CD4-positive, alpha-beta T cell treated with Interleukin-4 for 1 hour (primary cell): ENCODE measurements around the gene COPA.
"Not testable (repeated sequence)": the region's sequence is repeated elsewhere in the genome, so short reads cannot be mapped to it uniquely, and the experiment has no call there.

Experiments
- DNase-seq, 2 donors: peaks; one replicate each; pipeline ENCODE4 v3.0.0-alpha.2; 2020 to 2022

COPA gene

GRCh38 chr1:160325252-160325651 lies 17.8 kb downstream of the COPA start:
- DNase-seq: no peak

- DNase-seq: no peak
Measured at GRCh38 chr1:160322831-160323230, 20.2 kb downstream of the COPA start.

DNA sequence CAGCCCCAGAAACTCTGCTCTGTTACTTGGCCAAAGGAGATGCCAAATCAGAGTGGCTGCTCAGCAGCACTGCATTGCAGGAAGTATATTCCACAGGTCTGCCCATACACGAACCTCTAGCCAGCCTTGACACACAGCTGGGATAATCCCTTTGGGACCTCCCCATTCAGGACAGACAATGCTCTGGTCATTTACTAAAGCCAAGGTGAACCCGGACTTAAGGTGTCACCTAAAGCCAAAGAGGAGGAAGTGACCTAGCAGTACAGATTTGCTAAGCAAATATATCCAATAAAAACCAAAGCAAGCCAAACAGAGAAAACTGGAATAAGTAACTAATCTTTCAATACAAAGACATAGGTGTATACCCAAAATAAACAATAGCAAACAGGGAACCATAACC lies 27.7 kb downstream of the COPA start:
- no peak for DNase-seq

GRCh38 chr1:160309571-160309970 lies 33.5 kb downstream of the COPA start:
- no peak for DNase-seq

- no peak for DNase-seq
Measured at GRCh38 chr1:160309185-160309557, 33.9 kb downstream of the COPA start.

DNA sequence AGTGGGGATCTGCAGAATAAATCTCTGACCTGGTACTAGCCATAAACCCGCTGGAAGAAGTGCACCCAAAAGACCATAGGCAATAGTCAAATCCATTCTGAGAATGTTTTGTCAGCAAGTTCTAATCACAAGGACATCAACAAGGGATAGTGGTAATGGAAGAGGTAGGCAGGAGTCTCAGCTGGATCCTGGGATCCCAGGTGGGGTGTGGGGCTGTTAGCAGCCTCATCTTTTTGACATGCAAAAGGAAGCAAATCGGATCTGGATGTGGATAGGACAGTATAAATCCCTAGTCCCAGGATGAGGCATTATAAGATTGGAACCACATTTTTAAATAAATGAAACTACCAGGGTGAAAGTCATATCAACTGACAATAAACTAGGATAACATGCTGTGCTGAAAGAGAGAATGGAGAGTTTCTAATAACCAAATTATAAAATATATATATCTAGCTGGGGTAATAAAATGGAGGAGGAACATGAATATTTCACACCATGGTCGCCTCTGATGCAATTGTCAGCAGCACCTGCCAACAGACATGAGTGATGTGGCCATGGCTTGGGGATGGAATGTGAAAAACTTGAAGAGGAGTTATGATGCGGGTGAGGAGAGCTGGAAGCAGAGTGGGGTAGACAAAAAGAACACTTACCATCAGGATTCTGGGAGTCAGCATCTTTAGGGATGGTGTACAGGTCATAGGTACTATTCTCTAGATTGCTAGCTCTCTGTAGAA lies 34.4 kb downstream of the COPA start:
- DNase-seq: no peak

DNA sequence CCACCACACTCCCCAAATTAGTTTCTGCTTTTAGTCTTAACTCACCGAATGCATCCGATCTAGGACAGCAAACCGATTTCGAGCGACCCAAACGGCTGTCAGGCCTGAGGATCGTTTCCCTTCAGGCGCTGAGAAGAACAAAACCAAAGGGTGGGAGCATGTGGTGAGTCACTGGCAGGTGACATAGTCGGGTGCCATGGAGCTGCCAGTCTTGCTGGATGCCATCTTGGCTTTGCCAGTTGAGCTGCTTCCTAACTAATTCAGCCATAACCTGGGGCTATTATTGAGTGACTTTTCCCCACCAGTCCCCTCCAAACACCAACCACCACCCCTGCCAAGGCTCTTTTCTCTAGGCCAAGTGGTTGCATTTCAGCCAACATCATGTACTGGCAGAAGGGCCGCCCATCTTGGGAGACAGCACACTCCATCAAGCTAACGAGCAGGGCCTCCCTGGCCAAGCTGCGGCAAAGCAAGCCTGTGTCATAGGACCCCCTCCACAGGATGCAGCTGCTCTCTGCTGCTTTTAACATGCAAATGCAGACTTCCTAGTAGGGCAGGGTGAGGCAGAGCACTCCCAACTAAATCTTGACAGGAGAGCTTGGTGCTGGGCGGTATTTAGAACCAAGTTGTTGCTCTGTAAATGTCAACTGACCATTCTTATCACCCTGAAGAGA lies 35.8 kb downstream of the COPA start:
- DNase-seq: peak in 1 of 2 donors; percentile 23

DNA sequence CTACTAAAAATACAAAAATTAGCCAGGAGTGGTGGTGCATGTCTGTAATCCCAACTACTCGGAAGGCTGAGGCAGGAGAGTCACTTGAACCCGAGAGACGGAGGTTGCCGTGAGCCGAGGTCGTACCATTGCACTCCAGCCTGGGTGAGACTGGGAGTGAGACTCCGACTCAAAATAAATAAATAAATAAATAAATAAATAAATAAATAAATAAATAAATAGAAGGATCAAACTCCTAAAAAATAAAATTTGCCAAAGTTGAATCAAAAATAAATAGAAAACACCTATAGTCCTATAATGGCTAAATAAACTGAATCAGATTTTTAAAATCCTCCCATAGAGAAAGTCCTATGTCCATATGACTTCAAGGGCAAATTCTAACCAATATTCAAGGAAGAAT lies 42.9 kb downstream of the COPA start:
- no peak for DNase-seq

DNA sequence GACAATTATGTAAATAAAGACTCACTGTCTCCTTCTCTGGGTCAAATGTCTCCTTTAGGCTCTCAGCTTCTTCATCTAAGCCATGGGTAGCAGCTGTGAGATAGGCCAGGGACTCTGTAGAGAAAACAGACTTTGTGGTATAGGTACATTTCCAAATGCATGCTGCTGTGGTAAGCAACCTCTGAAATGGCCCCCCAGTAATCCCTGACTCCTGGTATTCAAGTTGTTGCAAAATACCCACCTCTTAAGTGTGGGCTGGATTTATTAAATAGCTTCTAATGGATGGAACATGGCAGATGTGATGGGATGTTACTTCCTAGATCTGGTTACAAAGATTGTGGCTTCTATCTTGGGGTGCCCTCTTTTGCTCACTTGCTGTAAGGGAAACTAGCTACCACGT lies 47.0 kb downstream of the COPA start:
- DNase-seq: no peak

GRCh38 chr1:160293020-160293968 lies 49.8 kb downstream of the COPA start:
- DNase-seq: no peak

GRCh38 chr1:160291248-160292220 lies 51.5 kb downstream of the COPA start:
- peak; percentile 79 to 82 for DNase-seq

DNA sequence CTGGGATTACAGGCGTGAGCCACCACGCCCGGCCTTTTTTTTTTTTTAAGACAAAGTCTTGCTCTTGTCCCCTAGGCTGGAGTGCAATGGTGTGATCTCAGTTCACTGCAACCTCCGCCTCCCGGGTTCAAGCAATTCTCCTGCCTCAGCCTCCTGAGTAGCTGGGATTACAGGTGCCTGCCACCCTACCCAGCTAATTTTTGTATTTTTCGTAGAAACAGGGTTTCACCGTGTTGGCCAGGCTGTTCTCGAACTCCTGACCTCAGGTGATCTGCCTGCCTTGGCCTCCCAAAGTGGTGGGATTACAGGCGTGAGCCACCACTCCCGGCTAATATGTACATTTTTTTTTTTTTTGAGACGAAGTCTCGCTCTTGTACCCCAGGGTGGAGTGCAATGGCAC lies 55.3 kb downstream of the COPA start:
- DNase-seq: not testable (repeated sequence)

DNA sequence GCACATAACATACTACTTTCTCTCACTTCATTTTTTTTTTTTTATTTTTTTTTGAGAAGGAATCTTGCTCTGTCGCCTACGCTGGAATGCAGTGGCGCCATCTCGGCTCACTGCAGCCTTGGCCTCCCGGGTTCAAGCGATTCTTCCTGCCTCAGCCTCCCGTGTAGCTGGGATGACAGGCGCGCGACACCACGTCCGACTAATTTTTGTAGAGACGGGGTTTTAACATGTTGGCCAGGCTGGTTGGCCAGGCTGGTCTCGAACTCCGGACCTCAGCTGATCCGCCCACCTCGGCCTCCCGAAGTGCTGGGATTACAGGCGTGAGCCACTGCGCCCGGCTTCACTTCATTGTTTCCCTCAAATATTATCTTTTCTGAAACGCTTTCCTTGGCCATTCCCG lies 57.5 kb downstream of the COPA start:
- no peak for DNase-seq

DNA sequence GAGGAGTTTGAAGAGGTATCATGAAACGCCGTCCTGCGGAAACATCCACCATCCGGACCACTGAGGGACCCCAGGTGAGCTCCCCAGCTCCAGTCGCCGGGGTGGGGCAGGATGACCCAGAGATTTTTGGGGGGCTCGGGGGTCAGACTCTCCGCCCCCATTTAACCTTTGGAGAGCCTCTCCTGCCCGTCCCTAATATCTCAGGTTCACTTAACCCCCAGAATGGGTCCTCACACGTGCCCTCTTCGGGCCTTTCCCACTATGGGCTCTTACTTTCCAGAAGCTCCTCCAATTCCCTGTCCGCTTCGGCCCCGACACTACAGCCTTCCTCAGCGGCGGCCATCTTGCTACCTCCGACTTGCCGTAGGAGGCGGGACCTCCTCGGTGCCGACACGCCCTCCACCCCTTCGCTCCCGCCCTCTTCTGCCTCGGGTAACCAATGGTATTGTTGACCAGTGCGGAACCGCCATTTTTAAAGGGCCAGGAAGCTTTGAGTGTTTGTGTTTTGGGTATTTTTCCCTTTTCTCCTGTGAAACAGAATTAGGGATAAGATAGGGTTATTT lies 58.2 kb downstream of the COPA start, which contains the start of gene PEX19:
TSS of gene PEX19 (minus strand) at position 352 of the 563 bp plus-strand sequence. CDS start at position 343, 9 bp downstream.
- DNase-seq: peak; percentile 92 to 95

- DNase-seq: no peak
Measured at GRCh38 chr1:160284220-160284781, 58.7 kb downstream of the COPA start.

GRCh38 chr1:160282807-160283206 lies 60.2 kb downstream of the COPA start:
- no peak for DNase-seq

DNA sequence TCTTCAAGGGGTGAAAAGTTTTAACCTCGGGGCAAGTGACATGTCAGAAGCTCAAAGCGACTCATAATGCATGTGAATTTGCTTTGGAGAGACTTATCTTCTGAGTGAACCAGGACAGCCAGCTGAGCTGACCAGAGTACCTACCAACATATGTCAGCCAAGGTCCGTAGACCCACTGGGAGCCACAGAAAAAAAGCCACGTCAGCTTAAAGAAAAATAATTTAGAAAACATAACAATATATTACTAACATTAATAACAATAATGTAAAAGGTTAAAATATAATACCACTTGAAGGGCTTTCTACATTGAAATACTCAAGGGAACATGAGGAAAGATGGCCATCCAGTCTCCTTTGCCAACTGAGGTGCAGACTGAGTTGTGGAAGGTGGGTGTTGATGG lies 65.1 kb downstream of the COPA start:
- DNase-seq: no peak

GRCh38 chr1:160277330-160277729 lies 65.7 kb downstream of the COPA start:
- no peak for DNase-seq

GRCh38 chr1:160271025-160271424 lies 72.0 kb downstream of the COPA start:
- DNase-seq: no peak

- no peak for DNase-seq
Measured at GRCh38 chr1:160267284-160267991, 75.6 kb downstream of the COPA start.

DNA sequence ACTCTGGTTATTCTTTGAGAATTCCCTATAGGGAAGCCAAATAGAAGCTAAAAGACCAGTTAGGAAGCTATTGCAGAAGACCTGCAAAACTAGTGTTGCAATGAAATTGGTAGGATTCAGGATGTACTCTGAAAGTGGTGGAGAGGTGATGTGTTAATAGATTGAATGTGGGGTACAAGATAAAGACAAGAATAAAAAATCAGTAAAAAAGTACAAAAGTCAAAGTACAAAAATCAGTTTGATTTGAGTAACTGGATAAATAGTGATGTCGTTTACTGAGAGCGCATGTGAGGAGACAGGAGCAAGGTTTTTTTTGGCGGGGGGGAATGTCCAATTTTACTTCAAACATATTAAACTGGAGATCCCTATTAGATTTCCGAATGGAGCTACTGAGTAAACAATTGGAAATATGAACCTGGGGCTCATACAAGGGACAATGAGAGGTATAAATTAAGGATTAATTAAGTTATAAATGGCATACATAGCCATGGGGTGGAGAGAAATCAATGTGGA lies 78.2 kb downstream of the COPA start:
- DNase-seq: no peak
